Glutamatergic neuron (in vitro differentiated cells): ENCODE measurements around the gene RBBP7. TPM values are rescaled to one million over a fixed set of nuclear protein-coding genes. Genes with fewer than 3 reads are reported as not detected.

Experiments used
- DNase-seq: peaks from one replicate; pipeline ENCODE4 v3.0.0; 2022
- H3K27ac Mint-ChIP-seq: one replicate; pipeline ENCODE4 v1.8.0; 2020; ENCODE audit warnings: mild to moderate bottlenecking, mixed read lengths, inconsistent platforms; ENCODE audit not compliant: unreplicated experiment
- H3K27me3 Mint-ChIP-seq: one replicate; pipeline ENCODE4 v1.8.0; 2020; ENCODE audit warnings: mild to moderate bottlenecking, moderate library complexity, mixed read lengths, inconsistent platforms; ENCODE audit not compliant: unreplicated experiment
- H3K36me3 Mint-ChIP-seq: one replicate; pipeline ENCODE4 v1.8.0; 2020; ENCODE audit warnings: mild to moderate bottlenecking, mixed read lengths, inconsistent platforms; ENCODE audit not compliant: unreplicated experiment
- H3K4me1 Mint-ChIP-seq: one replicate; pipeline ENCODE4 v1.8.0; 2020; ENCODE audit warnings: mild to moderate bottlenecking, low read depth, mixed read lengths, inconsistent platforms; ENCODE audit not compliant: unreplicated experiment
- H3K4me3 Mint-ChIP-seq: one replicate; pipeline ENCODE4 v1.8.0; 2020; ENCODE audit warnings: mild to moderate bottlenecking, mixed read lengths, inconsistent platforms; ENCODE audit not compliant: unreplicated experiment
- H3K9me3 Mint-ChIP-seq: one replicate; pipeline ENCODE4 v1.8.0; 2020; ENCODE audit warnings: mild to moderate bottlenecking, moderate library complexity, mixed read lengths, inconsistent platforms; ENCODE audit not compliant: unreplicated experiment
- total RNA-seq: library from RNA; stranded (reverse); fragmentation: NEBNext Ultra II Directional; extraction: Animal tissue kit (Norgen Biotek cat#: 25700); gene quantifications from one replicate; pipeline ENCODE4 v1.2.1, GENCODE V29; 2021; ENCODE audit not compliant: unreplicated experiment
- TF ChIP-seq, protein P1 (sequence below): fragments of 200-600 bp; sonication (generic); IDR thresholded peaks from one replicate; pipeline ENCODE4 v1.5.0; 2021; ENCODE audit not compliant: partially characterized antibody, unreplicated experiment

Gene RBBP7
- total RNA-seq, 1 donor from 2014 or later, result 79.2 TPM

DNA sequence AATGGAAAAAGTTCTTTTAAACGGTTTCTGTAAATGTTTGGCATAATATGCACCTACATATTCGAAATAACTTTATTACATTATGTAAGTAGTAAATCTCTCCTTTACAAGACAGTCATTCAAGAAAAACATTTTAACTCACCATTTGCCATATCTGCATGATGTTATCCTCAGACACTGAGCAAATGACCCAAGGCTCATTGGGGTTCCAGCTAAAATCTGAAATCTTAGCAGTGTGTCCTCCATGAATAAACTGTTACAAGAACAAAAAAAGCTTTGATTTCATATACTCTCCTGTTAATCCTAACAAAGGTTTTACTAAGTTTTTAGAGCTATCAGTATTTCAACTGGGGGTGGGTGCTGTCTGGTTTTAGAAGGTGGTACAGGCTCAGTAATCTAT lies 24.5 kb downstream of the RBBP7 start:
- no peaks in the 10 kb centered on the region for H3K27me3 Mint-ChIP-seq
- no peak overlapping the region for H3K4me3 Mint-ChIP-seq
- H3K27ac Mint-ChIP-seq, result no peak overlapping the region
- TF ChIP-seq, protein P1, sequence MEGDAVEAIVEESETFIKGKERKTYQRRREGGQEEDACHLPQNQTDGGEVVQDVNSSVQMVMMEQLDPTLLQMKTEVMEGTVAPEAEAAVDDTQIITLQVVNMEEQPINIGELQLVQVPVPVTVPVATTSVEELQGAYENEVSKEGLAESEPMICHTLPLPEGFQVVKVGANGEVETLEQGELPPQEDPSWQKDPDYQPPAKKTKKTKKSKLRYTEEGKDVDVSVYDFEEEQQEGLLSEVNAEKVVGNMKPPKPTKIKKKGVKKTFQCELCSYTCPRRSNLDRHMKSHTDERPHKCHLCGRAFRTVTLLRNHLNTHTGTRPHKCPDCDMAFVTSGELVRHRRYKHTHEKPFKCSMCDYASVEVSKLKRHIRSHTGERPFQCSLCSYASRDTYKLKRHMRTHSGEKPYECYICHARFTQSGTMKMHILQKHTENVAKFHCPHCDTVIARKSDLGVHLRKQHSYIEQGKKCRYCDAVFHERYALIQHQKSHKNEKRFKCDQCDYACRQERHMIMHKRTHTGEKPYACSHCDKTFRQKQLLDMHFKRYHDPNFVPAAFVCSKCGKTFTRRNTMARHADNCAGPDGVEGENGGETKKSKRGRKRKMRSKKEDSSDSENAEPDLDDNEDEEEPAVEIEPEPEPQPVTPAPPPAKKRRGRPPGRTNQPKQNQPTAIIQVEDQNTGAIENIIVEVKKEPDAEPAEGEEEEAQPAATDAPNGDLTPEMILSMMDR, result no peak
- no peaks in the 10 kb centered on the region for H3K4me1 Mint-ChIP-seq
- DNase-seq, result no peak
- H3K9me3 Mint-ChIP-seq, result no peaks in the 10 kb centered on the region
- H3K36me3 Mint-ChIP-seq, result no peaks in the 10 kb centered on the region

DNA sequence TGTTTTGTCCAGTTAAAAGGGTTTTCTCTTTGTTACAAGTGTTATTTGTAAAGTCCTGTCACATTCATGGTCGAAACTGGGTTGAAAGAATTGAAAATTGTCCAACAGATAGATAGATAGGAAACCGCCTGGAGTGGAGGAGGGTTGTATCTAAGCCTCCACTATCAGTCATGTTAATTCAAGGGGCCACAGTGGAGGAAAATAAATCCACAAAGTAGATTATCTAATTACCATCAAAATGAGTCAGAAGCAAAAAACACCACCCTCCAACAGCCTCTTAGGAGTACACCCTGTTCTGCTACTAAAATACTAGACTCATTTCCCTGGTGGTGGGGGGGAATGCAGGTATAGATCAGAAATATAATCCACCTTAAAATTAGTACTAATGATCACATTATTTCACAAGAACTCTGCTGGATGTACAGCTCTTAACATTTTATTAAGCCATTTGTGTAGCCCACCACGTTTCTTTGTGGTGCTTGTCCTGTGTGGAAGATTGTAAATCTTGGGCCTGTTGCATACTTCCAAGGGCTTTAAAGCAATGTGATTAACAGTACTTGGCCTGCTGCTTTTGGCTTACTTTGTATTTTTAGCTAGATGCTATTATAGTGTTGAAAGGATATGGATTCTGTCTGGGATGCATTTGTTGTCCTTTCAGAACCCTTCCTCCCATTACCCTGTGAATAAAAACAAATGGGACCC lies 26.8 kb downstream of the RBBP7 start:
- H3K27me3 Mint-ChIP-seq, result no peaks in the 10 kb centered on the region
- H3K27ac Mint-ChIP-seq, result no peak overlapping the region
- no peaks in the 10 kb centered on the region for H3K9me3 Mint-ChIP-seq
- no peak for DNase-seq
- TF ChIP-seq, protein P1, result no peak
- peaks cover 8% of the 10 kb centered on the region for H3K4me1 Mint-ChIP-seq
- H3K4me3 Mint-ChIP-seq, result no peak overlapping the region
- H3K36me3 Mint-ChIP-seq, result no peaks in the 10 kb centered on the region

DNA sequence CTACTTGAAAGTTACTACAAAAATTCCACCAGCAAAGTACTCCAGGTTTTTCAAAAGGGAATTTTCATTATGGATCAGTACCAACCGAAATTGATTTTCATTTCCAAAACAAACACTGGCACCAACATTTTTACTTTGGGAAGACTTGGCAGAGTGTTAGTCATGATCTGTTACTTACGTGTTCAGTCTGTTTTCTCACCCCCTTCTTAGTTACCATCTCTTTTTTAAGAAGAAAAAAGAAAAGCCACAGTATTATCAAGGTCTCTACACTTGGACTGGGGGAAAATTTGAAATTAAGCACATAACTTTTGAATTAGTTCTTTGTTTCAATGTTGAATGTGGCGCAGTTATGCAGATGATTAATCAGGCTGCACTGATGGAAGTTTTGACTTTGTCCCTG lies 27.5 kb downstream of the RBBP7 start:
- H3K4me3 Mint-ChIP-seq, result no peak overlapping the region
- TF ChIP-seq, protein P1, result no peak
- H3K27me3 Mint-ChIP-seq, result no peaks in the 10 kb centered on the region
- H3K4me1 Mint-ChIP-seq, result peaks cover 8% of the 10 kb centered on the region
- no peak overlapping the region for H3K27ac Mint-ChIP-seq
- H3K9me3 Mint-ChIP-seq, result no peaks in the 10 kb centered on the region
- no peaks in the 10 kb centered on the region for H3K36me3 Mint-ChIP-seq
- DNase-seq, result no peak

DNA sequence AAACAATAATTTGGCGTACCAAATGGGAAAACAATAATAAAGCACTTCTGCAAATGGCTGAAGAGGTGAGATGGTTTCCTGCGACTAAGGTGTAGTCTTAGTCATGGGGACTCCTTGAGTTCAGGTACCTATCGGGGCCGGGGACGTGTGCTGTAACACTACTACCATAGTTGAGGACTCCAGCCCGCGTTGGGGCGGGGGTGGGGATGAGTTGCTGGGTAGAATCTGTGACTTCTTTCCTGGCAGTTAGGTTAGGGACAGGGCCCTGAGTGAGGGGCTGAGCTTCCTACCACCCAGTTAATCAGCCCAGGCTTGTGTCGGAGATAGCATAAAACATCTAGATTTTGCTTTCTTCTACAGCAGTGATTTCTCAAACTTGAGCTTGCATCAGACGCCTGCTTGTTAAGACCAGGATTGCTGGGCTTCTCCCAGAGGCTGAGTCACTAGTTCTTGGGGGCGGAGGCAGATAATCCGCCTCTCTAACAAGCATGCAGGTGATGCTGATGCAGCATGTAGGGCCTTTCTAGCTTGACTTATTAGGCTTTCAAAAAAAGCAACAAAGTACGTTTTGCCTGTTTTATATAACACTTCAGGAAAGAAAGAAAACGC lies 30.2 kb downstream of the RBBP7 start:
- Mint-ChIP-seq H3K9me3 (peaks cover 3% of the 10 kb centered on the region), H3K4me3 (no peak overlapping the region), H3K4me1 (peaks cover 8% of the 10 kb centered on the region), H3K27me3 (no peaks in the 10 kb centered on the region), H3K36me3 (no peaks in the 10 kb centered on the region), H3K27ac (no peak overlapping the region)
- no peak for DNase-seq
- TF ChIP-seq, protein P1, result no peak

DNA sequence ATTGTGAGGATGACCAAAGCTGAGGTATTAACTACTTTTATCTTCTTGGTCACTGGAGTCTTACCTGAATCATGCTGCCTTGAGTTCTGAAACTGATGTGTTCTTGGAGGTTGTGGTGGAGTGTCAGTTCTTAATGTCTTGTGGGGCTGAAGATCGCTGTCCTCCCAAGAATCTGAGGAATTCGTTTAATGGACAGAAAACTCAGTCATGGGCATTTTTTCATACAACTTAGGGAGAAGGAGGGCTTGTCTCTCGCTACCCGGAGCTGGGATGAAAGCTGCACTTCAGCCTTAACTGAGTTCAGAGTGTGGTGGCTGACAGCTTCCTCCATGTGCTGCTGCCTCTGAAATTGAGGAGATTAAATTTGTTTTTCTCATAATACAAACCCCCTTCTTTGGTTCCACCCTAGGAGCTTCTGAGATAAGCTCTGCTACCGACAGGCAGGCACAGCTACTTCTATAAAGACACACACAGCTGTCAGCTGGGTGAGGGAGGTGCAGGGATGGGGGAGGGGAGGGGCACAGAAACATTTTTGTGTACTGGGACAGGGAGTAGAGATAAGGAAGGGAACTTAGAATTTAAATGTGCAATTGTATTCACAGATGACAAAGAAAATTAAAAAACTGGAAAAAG lies 30.8 kb downstream of the RBBP7 start:
- Mint-ChIP-seq H3K4me1 (peaks cover 8% of the 10 kb centered on the region), H3K36me3 (no peaks in the 10 kb centered on the region), H3K4me3 (no peak overlapping the region), H3K27ac (peak overlapping the region; percentile 78), H3K9me3 (peaks cover 3% of the 10 kb centered on the region), H3K27me3 (no peaks in the 10 kb centered on the region)
- TF ChIP-seq, protein P1, result no peak
- no peak for DNase-seq
